Measurements from ENCODE around the gene KCTD11. TPM values are rescaled to one million over a fixed set of nuclear protein-coding genes. Genes with fewer than 3 reads are reported as not detected.

KCTD11 gene
- total RNA-seq, 1 experiment from 2014 or later = 5.3 TPM

DNA sequence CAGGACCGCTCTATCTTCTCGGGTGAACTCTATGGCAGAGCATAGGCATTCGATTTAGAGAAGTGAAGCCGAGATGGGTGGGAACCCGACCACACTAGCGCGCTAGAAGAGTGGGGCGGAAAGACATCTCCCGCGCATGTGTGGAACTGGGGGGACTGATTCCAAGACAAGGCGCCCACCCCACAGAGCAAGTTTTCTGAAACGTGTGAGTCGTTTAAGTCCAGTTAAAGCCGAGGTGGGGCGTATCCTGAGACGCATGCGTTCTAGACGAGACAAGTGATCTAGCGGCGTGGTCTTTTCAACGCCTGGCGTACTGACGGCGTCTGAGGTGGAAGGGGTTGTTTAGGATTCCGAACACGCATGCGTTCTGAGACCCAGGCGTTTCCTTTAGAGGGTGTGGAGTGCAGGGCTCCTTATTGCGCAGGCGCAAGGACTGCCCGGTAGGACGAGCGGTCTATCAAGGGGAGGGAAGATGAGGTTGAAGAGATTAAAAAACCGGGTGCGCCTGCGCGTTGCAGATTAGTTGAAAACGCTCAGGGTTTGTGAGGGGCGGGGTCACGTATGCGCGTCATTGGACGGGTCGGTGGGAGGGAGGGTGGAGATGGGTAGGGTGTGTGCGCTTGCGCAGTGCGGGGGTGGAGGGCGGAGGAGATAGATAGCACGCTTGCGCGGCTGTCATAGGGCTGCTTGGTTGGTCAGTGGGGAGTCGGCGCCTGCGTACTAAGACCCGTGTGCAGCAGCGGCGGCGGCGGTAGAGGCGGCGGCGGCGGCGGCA, 44.9 kb upstream of the KCTD11 start, which contains the start of gene EIF5A:
TSS of gene EIF5A (plus strand) at position 718 of the 775 bp plus-strand sequence. CDS start 2,008 bp downstream, outside the sequence.
- H3K79me1 ChIP-seq (ENCODE audit: insufficient read depth, low read depth, low read length, poor library complexity, severe bottlenecking) = no peaks in the 10 kb centered on the region
- peaks cover 21% of the 10 kb centered on the region for H3K79me2 ChIP-seq (ENCODE audit: insufficient read depth, low read length)
- no peak within 1 kb of the TSS for H2AFZ ChIP-seq (ENCODE audit: low read length)
- peak within 1 kb of the TSS; percentile 77 for H3K18ac ChIP-seq (ENCODE audit: insufficient read length, low read depth, low read length)
- H3K9me3 Mint-ChIP-seq = peaks cover 0 to 6% of the 10 kb centered on the region in 2 experiments; a peak in 1 of 5 replicates
- H2BK12ac ChIP-seq (ENCODE audit: insufficient read length, low read depth, low read length) = no peak within 1 kb of the TSS
- peak within 1 kb of the TSS; percentile 93 to 94 for H3K4me3 Mint-ChIP-seq
- H4K91ac ChIP-seq (ENCODE audit: insufficient read length, low read depth, low read length) = peak within 1 kb of the TSS; percentile 65
- H3K36me3 Mint-ChIP-seq (ENCODE audit: insufficient read depth in 1 of 3, low read depth in 3 of 3) = peaks cover 31 to 39% (median 35%) of the 10 kb centered on the region in 3 experiments
- H3K14ac ChIP-seq (ENCODE audit: insufficient read depth, low read length) = peak within 1 kb of the TSS; percentile 78
- peak within 1 kb of the TSS; percentile 95 to 100 (median 98) for H3K27ac Mint-ChIP-seq
- peaks cover 9% of the 10 kb centered on the region for H3K23me2 ChIP-seq (ENCODE audit: insufficient read length, low read depth, low read length, poor library complexity, severe bottlenecking)
- H4K8ac ChIP-seq (replicated peaks; ENCODE audit: insufficient read length, low read depth, low read length) = no peak within 1 kb of the TSS
- peak; percentile 100 for DNase-seq
- no peak within 1 kb of the TSS for H2AK5ac ChIP-seq (ENCODE audit: insufficient read length, low read length)
- TF ChIP-seq, protein P1, sequence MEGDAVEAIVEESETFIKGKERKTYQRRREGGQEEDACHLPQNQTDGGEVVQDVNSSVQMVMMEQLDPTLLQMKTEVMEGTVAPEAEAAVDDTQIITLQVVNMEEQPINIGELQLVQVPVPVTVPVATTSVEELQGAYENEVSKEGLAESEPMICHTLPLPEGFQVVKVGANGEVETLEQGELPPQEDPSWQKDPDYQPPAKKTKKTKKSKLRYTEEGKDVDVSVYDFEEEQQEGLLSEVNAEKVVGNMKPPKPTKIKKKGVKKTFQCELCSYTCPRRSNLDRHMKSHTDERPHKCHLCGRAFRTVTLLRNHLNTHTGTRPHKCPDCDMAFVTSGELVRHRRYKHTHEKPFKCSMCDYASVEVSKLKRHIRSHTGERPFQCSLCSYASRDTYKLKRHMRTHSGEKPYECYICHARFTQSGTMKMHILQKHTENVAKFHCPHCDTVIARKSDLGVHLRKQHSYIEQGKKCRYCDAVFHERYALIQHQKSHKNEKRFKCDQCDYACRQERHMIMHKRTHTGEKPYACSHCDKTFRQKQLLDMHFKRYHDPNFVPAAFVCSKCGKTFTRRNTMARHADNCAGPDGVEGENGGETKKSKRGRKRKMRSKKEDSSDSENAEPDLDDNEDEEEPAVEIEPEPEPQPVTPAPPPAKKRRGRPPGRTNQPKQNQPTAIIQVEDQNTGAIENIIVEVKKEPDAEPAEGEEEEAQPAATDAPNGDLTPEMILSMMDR (conservative IDR thresholded peaks at IDR 0.05) = no peak
- H3K27me3 ChIP-seq (ENCODE audit: insufficient read depth, low read length) = no peaks in the 10 kb centered on the region
- H3K4me2 ChIP-seq (ENCODE audit: insufficient read depth, insufficient read length, low read length) = peak within 1 kb of the TSS; percentile 81
- no CpG with 5 or more reads among the region's 64 CpGs for WGBS (ENCODE audit: extremely low coverage, insufficient read length, low lambda C conversion rate)
- H3K4me1 Mint-ChIP-seq = peaks cover 25 to 26% of the 10 kb centered on the region in 2 experiments
- H3K27me3 Mint-ChIP-seq (ENCODE audit: low read depth) = no peaks in the 10 kb centered on the region; the same call in none of the 2 replicates
- H3T11ph ChIP-seq (ENCODE audit: low read length) = no peak within 1 kb of the TSS
- no peaks in the 10 kb centered on the region for H3K9me3 ChIP-seq (ENCODE audit: control insufficient read depth, low read depth, low read length)
- no peak within 1 kb of the TSS; the same call in 1 of the 2 replicates for H2BK15ac ChIP-seq (ENCODE audit: low read depth, low read length)
- peak within 1 kb of the TSS; percentile 72 for H3K27ac ChIP-seq (ENCODE audit: insufficient read length, low read depth, low read length)
- no peak within 1 kb of the TSS for H2BK5ac ChIP-seq (ENCODE audit: insufficient read length, low read length)
- no peak within 1 kb of the TSS for H4K5ac ChIP-seq (ENCODE audit: insufficient read length, low read depth, low read length)
- H2BK20ac ChIP-seq (ENCODE audit: low read depth, low read length, poor library complexity, severe bottlenecking) = no peak within 1 kb of the TSS
- no peak within 1 kb of the TSS for H2BK120ac ChIP-seq (ENCODE audit: low read depth, low read length, poor library complexity, severe bottlenecking)
- no peak within 1 kb of the TSS for H3K23ac ChIP-seq (ENCODE audit: insufficient read length, low read depth, low read length)
- H3K4me1 ChIP-seq (ENCODE audit: insufficient read depth, low read length) = peaks cover 2% of the 10 kb centered on the region; the same call in 1 of the 2 replicates
- H4K20me1 ChIP-seq (ENCODE audit: control insufficient read depth, insufficient read depth, insufficient read length) = no peaks in the 10 kb centered on the region
- H3K9ac ChIP-seq (ENCODE audit: extremely low read depth, insufficient read length, low read length) = peak within 1 kb of the TSS; percentile 84
- H3K4ac ChIP-seq (ENCODE audit: low read depth, low read length) = peak within 1 kb of the TSS; percentile 51; the same call in 1 of the 2 replicates
- H3K56ac ChIP-seq (ENCODE audit: insufficient read length, low read depth, low read length) = no peak within 1 kb of the TSS

All from H9 (cell line).